ENCODE data around the gene ABRAXAS1. TPM values are rescaled to one million over a fixed set of nuclear protein-coding genes. Genes with fewer than 3 reads are reported as not detected.
A peak's percentile ranks its signal among the peaks of the same experiment; 100 is the strongest.

Gene ABRAXAS1
- total RNA-seq, 8 experiments from 2014 or later, result 7.9 to 15.1 (median 11.4) TPM

DNA sequence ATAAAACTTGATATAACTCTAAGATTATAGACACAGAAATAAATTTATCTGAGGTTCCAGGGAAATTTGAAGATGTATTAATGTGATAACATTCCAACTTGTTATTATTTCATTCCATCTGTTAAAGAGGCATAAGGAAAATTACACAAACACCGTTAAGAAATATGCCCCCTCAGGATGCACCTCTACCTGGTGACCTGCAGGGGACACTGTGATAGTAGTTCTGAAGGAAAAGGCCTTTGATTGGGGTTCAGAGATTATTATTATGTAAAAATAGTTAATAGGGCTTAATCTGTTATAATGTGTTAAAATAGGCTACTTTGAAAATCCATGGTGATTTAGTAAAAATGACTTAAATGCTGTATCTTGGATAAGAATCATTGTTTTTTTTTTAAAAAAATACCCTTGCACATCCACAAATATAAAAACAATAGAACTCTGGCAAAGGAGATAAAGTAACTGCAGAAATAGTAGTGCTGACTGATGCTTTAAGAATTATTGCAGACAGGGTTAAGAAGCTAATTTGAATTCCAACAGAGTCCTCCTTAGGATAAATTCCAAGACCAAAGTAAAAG, 6.1 kb upstream of the ABRAXAS1 start:
- Histone ChIP-seq H3K4me3 (no peak overlapping the region), H3K27ac (no peak overlapping the region), H3K4me1 (replicated peaks in 1 of 2) (no peaks in the 10 kb centered on the region)
- in situ Hi-C loops (cut with MboI; ENCODE audit: low pct_unique_long_range_greater_than_20kb in 2 of 9, low sequenced_read_pairs in 9 of 9, unreplicated experiment in 9 of 9), result no loop called here
- 0 to 22% (median 0%) methylated on average over 1 of the region's 1 CpG; no CpG with 5 or more reads in 3 of the 10 experiments for WGBS, 10 experiments
- ATAC-seq (replicated peaks in 6 of 8), result peak in 1 of 8 experiments; percentile 35

DNA sequence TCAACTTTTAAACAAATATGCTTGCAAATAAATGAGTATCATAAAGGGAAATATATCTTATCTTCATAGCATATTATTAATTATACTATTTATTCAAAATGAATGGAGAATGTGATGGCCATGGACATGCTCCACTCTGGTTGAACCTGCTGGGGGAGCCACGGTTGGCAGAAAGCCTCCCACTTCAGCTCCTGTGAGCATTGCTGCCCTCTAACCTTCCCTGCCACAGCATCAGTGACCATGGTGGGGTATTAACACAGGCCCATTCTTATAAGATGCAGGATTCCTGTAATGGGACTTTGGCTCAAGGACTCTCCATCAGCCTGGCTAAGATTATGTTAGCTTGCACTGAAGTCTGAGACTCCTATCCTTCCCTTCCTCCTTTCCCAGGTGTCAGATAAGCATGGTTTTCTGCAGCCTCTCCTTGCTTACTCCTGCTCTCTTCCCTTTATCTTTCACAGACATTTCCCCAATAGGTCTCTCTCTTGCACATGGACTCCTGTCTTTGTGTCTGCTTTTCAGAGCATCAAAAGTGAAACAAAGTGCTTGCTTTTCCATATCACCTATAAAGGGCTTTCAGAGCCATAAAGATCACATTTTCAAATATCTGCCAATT, 4.9 kb upstream of the ABRAXAS1 start:
- Histone ChIP-seq H3K4me1 (replicated peaks in 1 of 2) (peaks cover 2 to 5% of the 10 kb centered on the region in 2 donors), H3K4me3 (no peak overlapping the region), H3K27ac (no peak overlapping the region)
- ATAC-seq (replicated peaks in 6 of 8), result no peak
- in situ Hi-C loops (cut with MboI; ENCODE audit: low pct_unique_long_range_greater_than_20kb in 2 of 9, low sequenced_read_pairs in 9 of 9, unreplicated experiment in 9 of 9), result no loop called here
- 0 to 40% (median 31%) methylated on average over 1 of the region's 1 CpG; no CpG with 5 or more reads in 4 of the 10 experiments for WGBS, 10 experiments

DNA sequence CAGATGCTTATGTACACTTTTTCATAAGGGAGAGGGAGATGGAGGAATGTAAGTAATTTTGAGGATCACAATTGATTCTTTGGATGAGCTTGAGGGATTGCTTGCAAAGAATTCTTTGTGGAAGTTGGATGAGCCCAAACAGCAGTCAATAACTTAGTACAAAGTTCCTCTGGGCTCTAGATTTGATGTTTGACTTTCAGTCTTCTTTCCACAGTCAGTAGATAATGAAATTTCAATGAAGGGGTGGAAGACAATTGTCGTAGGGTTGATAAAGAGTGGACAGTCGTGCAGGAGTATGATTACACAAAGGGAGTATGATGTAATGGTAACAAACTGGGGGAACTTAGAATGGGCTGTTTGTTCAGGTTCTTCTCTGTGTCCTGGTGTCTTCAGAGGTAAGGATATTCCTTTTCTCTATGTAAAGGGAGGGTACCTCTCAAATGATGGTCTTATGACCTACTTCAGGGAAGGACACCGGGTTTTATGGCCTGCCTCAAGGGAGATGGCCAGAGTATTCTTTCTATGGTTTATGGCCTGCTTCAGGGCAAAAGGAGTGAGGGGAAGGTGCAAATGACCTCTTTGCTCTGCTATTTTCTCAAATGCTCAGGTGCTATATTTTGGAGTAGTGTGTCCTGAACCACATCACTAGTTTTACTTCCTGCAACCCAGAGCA, 1.7 kb upstream of the ABRAXAS1 start:
- peaks cover 2 to 5% of the 10 kb centered on the region in 2 donors for H3K4me1 ChIP-seq (replicated peaks in 1 of 2)
- no peak overlapping the region for H3K27ac ChIP-seq
- no peak for ATAC-seq (replicated peaks in 6 of 8)
- no peak overlapping the region for H3K4me3 ChIP-seq
- WGBS, 10 experiments, result 60 to 95% (median 79%) methylated on average over 1 to 3 of the region's 3 CpGs
- in situ Hi-C loops (cut with MboI; ENCODE audit: low pct_unique_long_range_greater_than_20kb in 2 of 9, low sequenced_read_pairs in 9 of 9, unreplicated experiment in 9 of 9), result no loop called here

DNA sequence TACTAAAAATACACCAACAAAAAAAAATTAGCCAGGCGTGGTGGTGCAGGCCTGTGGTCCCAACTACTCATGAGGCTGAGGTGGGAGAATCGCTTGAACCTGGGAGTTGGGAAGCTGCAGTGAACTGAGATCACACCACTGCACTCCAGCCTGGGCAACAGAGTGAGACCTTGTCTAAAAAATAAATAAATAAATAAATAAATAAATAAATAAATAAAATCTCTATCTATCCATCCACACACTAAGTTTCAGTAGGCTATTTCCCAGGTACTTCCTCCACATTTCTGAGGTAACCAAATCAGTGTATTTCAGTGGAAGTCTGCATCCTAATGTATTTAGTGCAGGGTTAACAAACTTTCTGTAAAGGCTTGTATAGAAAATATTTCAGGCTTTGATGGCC, 10.9 kb downstream of the ABRAXAS1 start:
- H3K4me1 ChIP-seq (replicated peaks in 1 of 2), result no peaks in the 10 kb centered on the region
- 100% methylated on average over 1 of the region's 2 CpGs; no CpG with 5 or more reads in 8 of the 10 experiments for WGBS, 10 experiments
- ATAC-seq (replicated peaks in 6 of 8), result no peak
- no peak overlapping the region for H3K4me3 ChIP-seq
- in situ Hi-C loops (cut with MboI; ENCODE audit: low pct_unique_long_range_greater_than_20kb in 2 of 9, low sequenced_read_pairs in 9 of 9, unreplicated experiment in 9 of 9), result no loop called here
- H3K27ac ChIP-seq, result no peak overlapping the region

DNA sequence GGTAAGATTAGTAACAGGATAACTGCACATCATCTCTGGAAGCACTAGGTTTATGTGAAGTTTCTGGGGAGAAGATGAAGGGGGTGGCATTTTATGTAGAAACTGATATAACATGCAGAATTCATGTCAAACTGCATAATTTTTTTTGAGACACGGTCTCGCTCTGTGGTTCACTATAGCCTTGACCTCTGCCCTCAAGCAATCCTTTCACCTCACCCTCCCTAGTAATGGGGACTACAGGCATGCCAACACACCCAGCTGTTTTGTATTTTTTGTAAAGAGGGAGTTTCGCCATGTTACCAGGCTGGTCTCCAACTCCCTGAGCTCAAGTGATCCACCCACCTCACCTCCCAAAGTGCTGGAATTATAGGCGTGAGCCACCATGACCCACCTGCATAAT, 11.5 kb downstream of the ABRAXAS1 start:
- H3K4me3 ChIP-seq, result no peak overlapping the region
- peak in 1 of 8 experiments; percentile 79 for ATAC-seq (replicated peaks in 6 of 8)
- WGBS, 10 experiments, result 50 to 100% (median 100%) methylated on average over 1 to 2 of the region's 4 CpGs; no CpG with 5 or more reads in 3 of the 10 experiments
- no peak overlapping the region for H3K27ac ChIP-seq
- in situ Hi-C loops (cut with MboI; ENCODE audit: low pct_unique_long_range_greater_than_20kb in 2 of 9, low sequenced_read_pairs in 9 of 9, unreplicated experiment in 9 of 9), result no loop called here
- H3K4me1 ChIP-seq (replicated peaks in 1 of 2), result no peaks in the 10 kb centered on the region

DNA sequence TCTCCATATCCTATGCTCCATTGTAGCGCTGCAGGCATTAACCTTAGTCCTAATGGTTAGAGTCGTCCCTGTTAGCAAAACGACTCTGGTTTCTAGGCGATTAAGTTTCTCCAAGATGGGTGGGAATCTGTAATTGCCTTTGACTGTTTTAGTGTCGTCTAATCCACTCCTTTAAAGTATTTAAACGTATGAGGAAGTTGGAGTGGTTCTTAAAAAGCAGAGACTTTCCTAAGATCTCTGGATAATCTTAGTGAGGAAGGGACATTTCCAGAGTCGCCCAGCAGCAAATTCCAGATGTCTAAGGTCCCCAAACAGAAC, 28.8 kb downstream of the ABRAXAS1 start:
- 0 to 6% (median 0%) methylated on average over 1 to 7 of the region's 7 CpGs; no CpG with 5 or more reads in 1 of the 10 experiments for WGBS, 10 experiments
- Histone ChIP-seq H3K4me3 (peak overlapping the region; percentile 51 to 99 (median 72)), H3K27ac (peak overlapping the region; percentile 61 to 87), H3K4me1 (replicated peaks in 1 of 2) (peaks cover 10 to 14% of the 10 kb centered on the region in 2 donors)
- in situ Hi-C loops (cut with MboI; ENCODE audit: low pct_unique_long_range_greater_than_20kb in 2 of 9, low sequenced_read_pairs in 9 of 9, unreplicated experiment in 9 of 9), result no loop called here
- no peak for ATAC-seq (replicated peaks in 6 of 8)

DNA sequence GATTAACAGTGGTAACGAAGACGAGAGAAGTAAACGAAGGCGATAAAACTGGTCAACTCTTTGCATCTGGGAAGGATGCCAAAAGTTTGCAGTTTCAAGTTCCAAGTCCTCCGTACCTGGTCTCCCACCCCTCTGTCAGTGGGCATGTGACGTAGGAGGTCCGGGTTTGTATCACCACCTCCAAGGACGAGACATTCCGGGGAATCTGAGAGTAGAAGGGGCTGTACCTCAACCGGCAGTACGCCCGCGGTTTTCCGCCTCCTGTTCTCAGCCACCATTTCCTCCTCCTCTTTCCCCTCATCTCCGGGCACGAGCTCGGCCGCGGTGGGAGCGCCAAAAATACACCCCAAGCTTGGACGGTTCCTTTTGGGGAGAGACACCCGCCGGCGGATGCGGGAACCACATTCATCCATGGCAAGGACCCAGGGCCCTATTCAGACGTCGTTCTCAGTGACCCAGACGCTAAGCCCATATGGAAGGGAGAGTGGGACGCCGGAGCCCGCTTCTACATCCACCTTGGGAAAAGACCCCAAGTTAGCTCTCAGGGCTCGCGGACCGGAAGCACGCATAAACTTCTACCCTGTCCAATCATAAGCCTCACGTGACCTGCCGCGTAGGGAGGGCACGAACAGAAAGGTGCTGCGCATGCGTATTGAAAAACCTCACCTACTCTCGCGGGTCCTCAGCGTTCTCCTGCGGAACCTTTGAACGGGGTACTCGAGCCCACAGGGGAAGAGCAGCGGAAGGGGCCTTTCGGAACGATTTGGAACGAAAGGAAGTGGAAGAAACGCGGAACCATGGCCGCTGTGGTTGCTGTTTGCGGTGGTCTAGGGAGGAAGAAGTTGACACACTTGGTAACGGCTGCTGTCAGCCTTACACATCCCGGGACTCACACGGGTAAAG, 29.4 kb downstream of the ABRAXAS1 start, which contains the start of the genes HELQ and MRPS18C:
Gene HELQ, minus strand, starts transcription at position 543 of the 903 bp plus-strand sequence. Its CDS starts 130 bp downstream, at position 413.
Gene MRPS18C, plus strand, starts transcription at position 778 of the 903 bp plus-strand sequence. Its CDS starts 20 bp downstream, at position 798.
- Histone ChIP-seq H3K27ac (peak within 1 kb of the TSS; percentile 78 to 87), H3K4me1 (replicated peaks in 1 of 2) (peaks cover 10 to 14% of the 10 kb centered on the region in 2 donors), H3K4me3 (peak within 1 kb of the TSS; percentile 51 to 99 (median 72))
- peak; percentile 89 to 98 (median 96) for ATAC-seq (replicated peaks in 6 of 8)
- in situ Hi-C loops (cut with MboI; ENCODE audit: low pct_unique_long_range_greater_than_20kb in 2 of 9, low sequenced_read_pairs in 9 of 9, unreplicated experiment in 9 of 9), result no loop called here
- WGBS, 10 experiments, result 0 to 2% (median 0%) methylated on average over 3 to 29 of the region's 58 CpGs; no CpG with 5 or more reads in 3 of the 10 experiments

DNA sequence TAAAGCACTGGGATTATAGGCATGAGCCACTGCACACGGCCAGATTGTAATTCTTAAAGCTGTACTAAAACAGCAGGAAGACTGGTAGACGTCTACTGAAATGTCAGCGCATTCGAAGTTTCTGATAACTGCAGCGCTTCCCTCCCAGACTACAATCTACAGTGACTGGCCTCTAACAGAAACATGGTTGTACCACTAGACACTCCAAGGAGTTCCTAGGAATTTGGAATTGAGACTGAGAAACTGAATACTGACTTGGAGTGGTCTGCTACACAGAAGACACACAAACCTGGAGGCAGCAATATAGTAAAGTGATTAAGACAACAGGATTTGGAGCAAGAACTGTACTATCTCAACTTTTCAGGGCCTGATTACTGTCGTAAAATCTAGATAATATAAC, 30.2 kb downstream of the ABRAXAS1 start:
- no peak for ATAC-seq (replicated peaks in 6 of 8)
- H3K4me1 ChIP-seq (replicated peaks in 1 of 2), result peaks cover 10 to 14% of the 10 kb centered on the region in 2 donors
- H3K27ac ChIP-seq, result no peak overlapping the region
- H3K4me3 ChIP-seq, result peak overlapping the region; percentile 51 to 99 (median 72)
- 8 to 83% (median 57%) methylated on average over 1 to 6 of the region's 6 CpGs; no CpG with 5 or more reads in 1 of the 10 experiments for WGBS, 10 experiments
- in situ Hi-C loops (cut with MboI; ENCODE audit: low pct_unique_long_range_greater_than_20kb in 2 of 9, low sequenced_read_pairs in 9 of 9, unreplicated experiment in 9 of 9), result no loop called here

DNA sequence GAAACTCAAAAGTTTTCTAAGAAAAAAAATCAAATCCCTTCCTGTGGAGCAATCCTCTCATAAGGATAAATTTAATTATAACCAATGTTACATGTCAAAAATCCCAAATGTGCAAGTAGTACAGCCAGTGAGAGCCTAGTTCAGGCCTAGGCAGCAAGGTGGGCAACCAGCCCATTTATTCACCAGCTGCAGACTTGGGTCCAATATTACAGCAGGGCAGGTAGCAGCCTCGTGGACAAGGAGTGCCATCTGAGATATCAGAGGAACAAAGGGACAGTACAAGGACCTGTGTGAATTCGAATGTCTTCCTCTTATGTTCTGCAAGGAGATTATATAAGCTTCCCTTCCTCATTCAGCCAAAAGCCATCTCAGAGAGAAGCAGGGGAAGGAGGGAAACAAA, 35.9 kb downstream of the ABRAXAS1 start:
- in situ Hi-C loops (cut with MboI; ENCODE audit: low pct_unique_long_range_greater_than_20kb in 2 of 9, low sequenced_read_pairs in 9 of 9, unreplicated experiment in 9 of 9), result no loop called here
- 40 to 90% (median 63%) methylated on average over 1 to 2 of the region's 2 CpGs; no CpG with 5 or more reads in 5 of the 10 experiments for WGBS, 10 experiments
- no peak overlapping the region for H3K27ac ChIP-seq

DNA sequence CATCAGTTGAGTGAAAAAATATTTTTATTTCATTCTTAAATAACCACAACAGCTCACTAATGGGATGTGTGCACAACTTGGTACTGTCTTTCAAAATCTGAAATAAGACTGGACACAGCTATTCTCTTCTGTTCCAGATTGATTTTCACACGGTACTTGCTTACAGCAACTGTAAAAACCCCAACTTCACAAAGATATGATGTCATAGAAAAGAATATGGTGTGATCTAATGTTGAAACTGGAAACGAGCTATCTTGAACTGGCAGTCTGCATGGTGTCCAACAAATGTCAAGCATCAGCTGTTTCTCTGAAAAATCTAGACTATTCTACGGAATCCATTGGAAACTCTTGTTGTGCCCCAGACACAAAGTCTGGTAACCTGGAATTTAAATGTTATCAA, 44.0 kb downstream of the ABRAXAS1 start:
- no peak for ATAC-seq (replicated peaks in 6 of 8)
- 47 to 100% (median 84%) methylated on average over 1 to 3 of the region's 3 CpGs for WGBS, 10 experiments
- in situ Hi-C loops (cut with MboI; ENCODE audit: low pct_unique_long_range_greater_than_20kb in 2 of 9, low sequenced_read_pairs in 9 of 9, unreplicated experiment in 9 of 9), result no loop called here
- Histone ChIP-seq H3K4me1 (replicated peaks in 1 of 2) (no peaks in the 10 kb centered on the region), H3K27ac (no peak overlapping the region), H3K4me3 (no peak overlapping the region)

More for the DNA sequence above, 35.9 kb downstream of the ABRAXAS1 start:
- H3K4me1 ChIP-seq (replicated peaks in 1 of 2), result peaks cover 0 to 3% of the 10 kb centered on the region in 2 donors
- no peak overlapping the region for H3K4me3 ChIP-seq
- ATAC-seq (replicated peaks in 6 of 8), result no peak

DNA sequence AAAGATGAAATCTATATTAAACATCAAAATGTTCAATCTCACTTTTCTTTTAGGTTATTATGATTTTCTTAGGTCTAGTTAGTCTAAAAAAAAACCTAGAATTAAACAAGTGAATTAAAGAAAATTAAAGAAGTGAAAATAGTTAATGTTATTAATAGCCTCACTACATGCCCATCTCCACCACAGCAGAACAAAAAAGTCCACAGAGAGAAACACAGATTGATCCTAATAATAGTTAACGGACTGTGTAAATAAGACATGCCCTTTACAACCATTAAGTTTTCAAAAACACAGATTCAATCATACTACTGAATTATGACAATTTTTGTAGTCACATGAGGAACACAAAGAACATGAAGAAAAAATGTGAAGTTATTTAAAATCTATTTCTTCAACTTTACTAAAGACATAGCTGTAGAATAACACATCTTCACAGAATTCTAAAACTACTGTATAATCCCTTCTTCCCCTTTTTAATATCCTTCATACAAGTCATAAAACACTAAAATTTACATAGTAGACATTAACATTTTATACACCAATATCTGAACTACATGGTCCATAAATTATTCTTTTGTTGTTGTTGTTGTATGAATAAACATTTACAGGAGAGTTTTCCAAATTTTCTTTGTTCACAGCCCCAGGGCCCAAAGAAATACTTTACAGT, 44.6 kb downstream of the ABRAXAS1 start:
- no peaks in the 10 kb centered on the region for H3K4me1 ChIP-seq (replicated peaks in 1 of 2)
- 25 to 100% (median 100%) methylated on average over 1 of the region's 1 CpG; no CpG with 5 or more reads in 1 of the 10 experiments for WGBS, 10 experiments
- no peak overlapping the region for H3K4me3 ChIP-seq
- ATAC-seq (replicated peaks in 6 of 8), result no peak
- H3K27ac ChIP-seq, result no peak overlapping the region
- in situ Hi-C loops (cut with MboI; ENCODE audit: low pct_unique_long_range_greater_than_20kb in 2 of 9, low sequenced_read_pairs in 9 of 9, unreplicated experiment in 9 of 9), result no loop called here

DNA sequence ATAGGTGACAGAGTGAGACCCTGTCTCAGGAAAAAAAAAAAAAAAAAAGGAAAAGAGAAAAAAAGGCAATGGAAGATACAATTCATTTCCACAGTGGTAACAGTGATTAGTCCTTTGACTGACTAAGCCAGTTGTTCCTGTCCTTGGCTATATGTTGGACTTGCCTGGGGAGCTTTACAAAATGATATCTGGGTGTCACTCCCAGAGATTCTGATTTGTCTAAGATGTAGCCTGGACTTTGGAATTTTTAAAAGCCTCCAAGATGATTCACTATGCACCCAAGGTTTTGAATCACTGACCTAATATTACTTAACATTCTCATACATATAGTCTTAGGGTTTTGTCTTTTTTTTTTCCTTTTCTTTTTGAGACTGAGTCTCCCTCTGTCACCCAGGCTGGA, 46.2 kb downstream of the ABRAXAS1 start:
- H3K4me1 ChIP-seq (replicated peaks in 1 of 2), result no peaks in the 10 kb centered on the region
- in situ Hi-C loops (cut with MboI; ENCODE audit: low pct_unique_long_range_greater_than_20kb in 2 of 9, low sequenced_read_pairs in 9 of 9, unreplicated experiment in 9 of 9), result no loop called here
- ATAC-seq (replicated peaks in 6 of 8), result no peak

More for the DNA sequence above, 46.2 kb downstream of the ABRAXAS1 start:
- H3K27ac ChIP-seq, result no peak overlapping the region
- no peak overlapping the region for H3K4me3 ChIP-seq

Data from motor neuron (in vitro differentiated cells).